Osteocyte (in vitro differentiated cells): ENCODE results near the gene NMRK1. TPM values are rescaled to one million over a fixed set of nuclear protein-coding genes. Genes with fewer than 3 reads are reported as not detected.

Source experiments
- DNase-seq: peaks from one replicate; pipeline ENCODE4 v3.0.0; 2021; ENCODE audit warnings: mixed read lengths; ENCODE audit not compliant: unreplicated experiment; ENCODE audit errors: extremely low spot score
- H3K27ac Mint-ChIP-seq: one replicate; pipeline ENCODE4 v1.8.0; 2021; ENCODE audit warnings: mild to moderate bottlenecking, mixed read lengths; ENCODE audit not compliant: unreplicated experiment
- H3K27me3 Mint-ChIP-seq: one replicate; pipeline ENCODE4 v1.8.0; 2021; ENCODE audit warnings: mixed read lengths; ENCODE audit not compliant: unreplicated experiment
- H3K36me3 Mint-ChIP-seq: one replicate; pipeline ENCODE4 v1.8.0; 2021; ENCODE audit warnings: mixed read lengths; ENCODE audit not compliant: unreplicated experiment
- H3K4me1 Mint-ChIP-seq: one replicate; pipeline ENCODE4 v1.8.0; 2021; ENCODE audit warnings: mixed read lengths; ENCODE audit not compliant: unreplicated experiment
- H3K4me3 Mint-ChIP-seq: one replicate; pipeline ENCODE4 v1.8.0; 2021; ENCODE audit warnings: mild to moderate bottlenecking, moderate library complexity, mixed read lengths; ENCODE audit not compliant: unreplicated experiment
- H3K9me3 Mint-ChIP-seq: one replicate; pipeline ENCODE4 v1.8.0; 2021; ENCODE audit warnings: mixed read lengths; ENCODE audit not compliant: unreplicated experiment
- CTCF ChIP-seq: fragments of 200-600 bp; sonication (generic); IDR thresholded peaks from 2 replicates; pipeline ENCODE4 v1.5.0; 2021; ENCODE audit warnings: antibody characterized with exemption, mild to moderate bottlenecking, moderate library complexity
- total RNA-seq: library from RNA; stranded (reverse); gene quantifications from 2 replicates; pipeline ENCODE4 v1.2.1, GENCODE V29; 2021

NMRK1 gene
- total RNA-seq, 1 donor from 2014 or later = 11.4 TPM

DNA sequence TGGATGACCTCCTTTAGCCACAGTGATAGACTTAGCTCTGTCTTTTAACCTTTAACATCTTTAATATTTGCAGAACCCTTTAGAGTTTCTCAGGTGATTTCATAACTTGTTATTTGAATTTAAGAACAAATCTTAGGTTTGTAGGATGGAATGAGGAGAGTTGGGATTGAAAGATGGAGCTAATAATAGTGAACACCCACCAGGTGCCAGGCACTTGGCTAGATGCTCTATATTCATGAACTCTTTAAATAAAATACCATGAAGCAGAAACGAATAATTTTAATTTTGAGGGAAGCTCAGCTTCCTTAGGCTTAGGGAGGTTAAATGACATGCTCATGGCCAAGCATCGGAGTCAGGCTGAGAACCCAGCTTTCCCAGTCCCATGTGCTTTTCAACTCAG lies 40.4 kb downstream of the NMRK1 start:
- Mint-ChIP-seq H3K27me3 (peaks cover 34% of the 10 kb centered on the region), H3K27ac (no peak overlapping the region), H3K4me3 (no peak overlapping the region), H3K36me3 (no peaks in the 10 kb centered on the region), H3K9me3 (no peaks in the 10 kb centered on the region), H3K4me1 (no peaks in the 10 kb centered on the region)
- TF ChIP-seq CTCF = no peak
- DNase-seq = no peak

GRCh38 chr9:75046725-75047345 lies 41.1 kb downstream of the NMRK1 start:
- TF ChIP-seq CTCF = no peak
- Mint-ChIP-seq H3K4me1 (no peaks in the 10 kb centered on the region), H3K36me3 (no peaks in the 10 kb centered on the region), H3K4me3 (no peak overlapping the region), H3K27ac (no peak overlapping the region), H3K9me3 (no peaks in the 10 kb centered on the region), H3K27me3 (peaks cover 32% of the 10 kb centered on the region)
- DNase-seq = no peak

DNA sequence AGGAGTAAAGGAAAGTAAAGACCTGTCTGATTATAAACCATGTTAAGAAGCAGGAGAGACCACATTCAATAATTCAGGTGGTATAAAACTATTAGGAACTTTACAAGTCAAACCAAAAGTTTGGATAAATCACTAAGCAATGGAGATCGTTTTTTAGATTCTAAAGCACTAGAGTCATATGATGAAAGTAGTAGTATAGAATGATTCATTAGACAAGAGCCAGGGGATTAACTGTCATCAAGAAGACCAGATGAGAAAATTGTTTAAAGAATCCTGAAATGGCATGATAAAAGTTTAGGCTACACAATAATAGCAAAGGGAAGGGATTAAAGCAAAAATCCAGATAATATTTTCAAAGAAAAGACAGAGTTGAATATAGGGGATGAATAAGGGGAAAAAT lies 46.9 kb downstream of the NMRK1 start:
- no peak overlapping the region for H3K4me3 Mint-ChIP-seq
- peaks cover 34% of the 10 kb centered on the region for H3K27me3 Mint-ChIP-seq
- TF ChIP-seq CTCF = no peak
- H3K27ac Mint-ChIP-seq = no peak overlapping the region
- no peaks in the 10 kb centered on the region for H3K9me3 Mint-ChIP-seq
- DNase-seq = no peak
- no peaks in the 10 kb centered on the region for H3K36me3 Mint-ChIP-seq
- no peaks in the 10 kb centered on the region for H3K4me1 Mint-ChIP-seq

GRCh38 chr9:75039801-75040200 lies 48.2 kb downstream of the NMRK1 start:
- DNase-seq = no peak
- H3K36me3 Mint-ChIP-seq = no peaks in the 10 kb centered on the region
- peaks cover 31% of the 10 kb centered on the region for H3K27me3 Mint-ChIP-seq
- H3K4me3 Mint-ChIP-seq = no peak overlapping the region
- H3K27ac Mint-ChIP-seq = no peak overlapping the region
- no peaks in the 10 kb centered on the region for H3K4me1 Mint-ChIP-seq
- TF ChIP-seq CTCF = no peak
- H3K9me3 Mint-ChIP-seq = no peaks in the 10 kb centered on the region

DNA sequence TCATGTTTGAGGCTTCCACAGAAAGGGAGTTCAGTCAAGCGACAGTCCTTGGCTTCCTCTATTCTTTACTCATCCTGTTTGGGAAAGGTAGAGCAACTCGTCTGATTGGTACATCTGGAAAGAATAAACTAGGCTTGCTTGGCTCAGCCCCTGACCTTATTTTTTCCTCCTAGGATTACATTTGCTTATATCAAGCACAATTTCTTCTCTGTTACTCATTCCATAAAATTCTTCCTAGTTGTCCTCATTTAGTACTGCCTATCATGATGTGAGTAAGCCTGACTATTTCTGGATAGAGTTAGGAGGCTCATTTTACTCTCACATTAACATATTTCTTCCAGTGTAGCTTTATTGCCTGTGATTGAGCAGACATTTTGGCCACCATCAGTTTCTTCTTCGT lies 48.9 kb downstream of the NMRK1 start:
- DNase-seq = no peak
- no peak overlapping the region for H3K27ac Mint-ChIP-seq

More for the DNA sequence above, 48.9 kb downstream of the NMRK1 start:
- H3K4me1 Mint-ChIP-seq = no peaks in the 10 kb centered on the region
- H3K27me3 Mint-ChIP-seq = peaks cover 29% of the 10 kb centered on the region
- no peak for TF ChIP-seq CTCF
- H3K4me3 Mint-ChIP-seq = no peak overlapping the region
- H3K9me3 Mint-ChIP-seq = no peaks in the 10 kb centered on the region
- no peaks in the 10 kb centered on the region for H3K36me3 Mint-ChIP-seq
